ENCODE data around the gene PRRX1.

The PRRX1 gene

DNA sequence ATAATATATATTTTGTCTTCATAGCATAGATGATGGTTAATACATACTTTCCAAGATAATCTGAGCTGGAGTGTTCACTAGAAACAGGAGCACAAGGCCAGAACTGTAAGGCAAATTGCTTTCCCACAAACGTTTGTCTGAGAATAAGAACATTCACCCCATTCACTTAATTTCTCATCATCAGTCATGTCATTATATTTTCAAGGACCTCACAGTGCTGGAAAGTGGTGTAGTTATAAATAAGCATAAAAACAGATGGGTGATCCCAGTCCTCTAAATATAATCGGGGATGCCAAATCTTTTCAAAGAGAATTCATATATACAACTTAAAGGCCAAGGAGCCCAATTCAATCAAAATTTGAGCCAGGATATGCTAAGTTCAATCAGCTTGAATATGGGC, 8.4 kb downstream of the PRRX1 start:
- H3K4me3 Mint-ChIP-seq = no peak overlapping the region
- peaks cover 40% of the 10 kb centered on the region for H3K4me1 Mint-ChIP-seq
- TF ChIP-seq, protein P1, sequence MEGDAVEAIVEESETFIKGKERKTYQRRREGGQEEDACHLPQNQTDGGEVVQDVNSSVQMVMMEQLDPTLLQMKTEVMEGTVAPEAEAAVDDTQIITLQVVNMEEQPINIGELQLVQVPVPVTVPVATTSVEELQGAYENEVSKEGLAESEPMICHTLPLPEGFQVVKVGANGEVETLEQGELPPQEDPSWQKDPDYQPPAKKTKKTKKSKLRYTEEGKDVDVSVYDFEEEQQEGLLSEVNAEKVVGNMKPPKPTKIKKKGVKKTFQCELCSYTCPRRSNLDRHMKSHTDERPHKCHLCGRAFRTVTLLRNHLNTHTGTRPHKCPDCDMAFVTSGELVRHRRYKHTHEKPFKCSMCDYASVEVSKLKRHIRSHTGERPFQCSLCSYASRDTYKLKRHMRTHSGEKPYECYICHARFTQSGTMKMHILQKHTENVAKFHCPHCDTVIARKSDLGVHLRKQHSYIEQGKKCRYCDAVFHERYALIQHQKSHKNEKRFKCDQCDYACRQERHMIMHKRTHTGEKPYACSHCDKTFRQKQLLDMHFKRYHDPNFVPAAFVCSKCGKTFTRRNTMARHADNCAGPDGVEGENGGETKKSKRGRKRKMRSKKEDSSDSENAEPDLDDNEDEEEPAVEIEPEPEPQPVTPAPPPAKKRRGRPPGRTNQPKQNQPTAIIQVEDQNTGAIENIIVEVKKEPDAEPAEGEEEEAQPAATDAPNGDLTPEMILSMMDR (IDR thresholded peaks at IDR 0.05) = no peak
- H3K36me3 Mint-ChIP-seq (ENCODE audit: low read depth) = no peaks in the 10 kb centered on the region
- H3K27ac Mint-ChIP-seq = no peak overlapping the region
- DNase-seq = no peak
- no peaks in the 10 kb centered on the region for H3K9me3 Mint-ChIP-seq
- peaks cover 62% of the 10 kb centered on the region for H3K27me3 Mint-ChIP-seq (ENCODE audit: low read depth, poor library complexity)

DNA sequence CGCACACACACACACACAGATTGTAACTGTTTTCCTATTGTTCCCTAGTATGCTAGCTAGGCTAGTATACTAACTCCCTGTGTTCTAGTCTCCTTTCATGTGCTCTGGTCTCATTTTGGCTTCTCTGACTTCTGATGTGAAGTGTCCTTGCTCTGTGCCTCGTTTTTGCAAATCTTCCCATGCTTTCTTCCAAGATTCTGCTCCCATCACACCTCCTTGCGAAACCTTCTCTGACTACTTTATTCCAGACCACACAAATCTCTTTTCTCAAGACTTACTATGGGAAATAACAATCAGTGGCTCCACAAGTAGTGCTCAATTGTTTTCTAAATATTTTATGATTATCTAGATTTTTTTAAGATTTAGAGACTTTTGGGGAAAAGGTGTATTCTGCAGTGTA, 10.3 kb downstream of the PRRX1 start:
- Mint-ChIP-seq H3K27ac (no peak overlapping the region), H3K9me3 (no peaks in the 10 kb centered on the region), H3K4me1 (peaks cover 36% of the 10 kb centered on the region), H3K36me3 (ENCODE audit: low read depth) (no peaks in the 10 kb centered on the region), H3K4me3 (no peak overlapping the region), H3K27me3 (ENCODE audit: low read depth, poor library complexity) (peaks cover 42% of the 10 kb centered on the region)
- DNase-seq = no peak
- TF ChIP-seq, protein P1 (IDR thresholded peaks at IDR 0.05) = no peak

DNA sequence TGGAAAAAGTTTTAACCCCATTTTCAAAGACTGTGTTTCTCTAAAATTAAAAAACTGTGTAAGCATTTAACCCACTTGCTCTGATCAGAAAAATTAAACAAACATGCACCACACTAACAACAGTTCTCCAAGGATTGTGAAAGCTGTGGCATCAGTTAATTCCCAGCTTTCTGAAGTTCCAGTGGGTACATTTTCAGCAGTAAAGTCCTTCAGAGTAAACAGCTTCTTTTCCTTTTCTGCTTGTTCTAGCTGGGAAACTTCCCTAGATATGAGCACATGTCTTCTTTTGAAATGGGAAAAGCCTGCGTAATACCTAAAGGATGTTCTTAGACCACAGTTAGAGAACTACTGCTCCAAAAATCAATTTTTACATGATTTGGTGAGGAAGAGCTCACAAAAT, 11.1 kb downstream of the PRRX1 start:
- H3K9me3 Mint-ChIP-seq = no peaks in the 10 kb centered on the region
- no peak overlapping the region for H3K4me3 Mint-ChIP-seq
- DNase-seq = no peak
- peaks cover 35% of the 10 kb centered on the region for H3K27me3 Mint-ChIP-seq (ENCODE audit: low read depth, poor library complexity)
- no peaks in the 10 kb centered on the region for H3K36me3 Mint-ChIP-seq (ENCODE audit: low read depth)
- TF ChIP-seq, protein P1 (IDR thresholded peaks at IDR 0.05) = no peak
- H3K27ac Mint-ChIP-seq = no peak overlapping the region
- peaks cover 30% of the 10 kb centered on the region for H3K4me1 Mint-ChIP-seq

DNA sequence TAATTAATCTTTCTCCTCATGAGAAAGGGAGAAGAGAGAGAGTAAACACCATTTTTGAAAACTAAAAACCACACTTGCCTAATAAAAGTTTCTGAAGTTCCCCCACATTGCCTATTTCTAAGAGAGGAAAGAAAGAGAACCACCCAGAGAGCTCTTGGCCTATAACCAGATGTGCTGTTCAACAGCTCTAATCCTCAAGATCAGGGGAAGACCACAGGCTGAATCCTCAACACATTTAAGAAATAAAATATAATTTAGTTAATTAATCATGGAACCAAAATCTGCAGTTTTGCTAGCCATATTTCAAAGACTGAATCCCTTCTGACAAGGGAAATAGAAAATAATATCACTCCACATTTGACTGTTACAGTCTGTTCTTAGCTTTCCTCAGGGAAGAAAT, 11.9 kb downstream of the PRRX1 start:
- peaks cover 26% of the 10 kb centered on the region for H3K27me3 Mint-ChIP-seq (ENCODE audit: low read depth, poor library complexity)
- H3K27ac Mint-ChIP-seq = no peak overlapping the region
- DNase-seq = no peak
- no peak overlapping the region for H3K4me3 Mint-ChIP-seq
- H3K4me1 Mint-ChIP-seq = peaks cover 23% of the 10 kb centered on the region
- TF ChIP-seq, protein P1 (IDR thresholded peaks at IDR 0.05) = no peak
- no peaks in the 10 kb centered on the region for H3K9me3 Mint-ChIP-seq
- no peaks in the 10 kb centered on the region for H3K36me3 Mint-ChIP-seq (ENCODE audit: low read depth)

DNA sequence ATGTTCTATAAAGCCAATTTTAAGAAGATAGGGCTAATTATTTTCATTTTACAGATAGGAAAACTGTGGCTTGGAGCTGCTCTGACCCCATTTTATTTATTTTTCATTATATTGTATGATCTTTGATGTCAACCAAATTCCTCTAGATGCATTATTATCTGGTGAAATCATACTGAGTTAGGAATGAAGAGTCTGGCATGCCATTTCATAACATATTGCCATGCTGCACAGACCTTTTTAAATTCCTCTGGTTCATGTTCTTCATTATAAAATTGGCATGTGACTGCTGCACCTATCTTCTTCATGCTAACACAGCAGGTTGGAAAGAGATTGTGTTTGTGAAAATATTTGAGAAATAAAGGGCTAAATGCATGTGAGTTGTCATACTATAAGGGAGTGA, 12.7 kb downstream of the PRRX1 start:
- TF ChIP-seq, protein P1 (IDR thresholded peaks at IDR 0.05) = no peak
- Mint-ChIP-seq H3K36me3 (ENCODE audit: low read depth) (no peaks in the 10 kb centered on the region), H3K27me3 (ENCODE audit: low read depth, poor library complexity) (peaks cover 18% of the 10 kb centered on the region), H3K4me1 (peaks cover 15% of the 10 kb centered on the region), H3K9me3 (no peaks in the 10 kb centered on the region), H3K4me3 (no peak overlapping the region), H3K27ac (no peak overlapping the region)
- no peak for DNase-seq

DNA sequence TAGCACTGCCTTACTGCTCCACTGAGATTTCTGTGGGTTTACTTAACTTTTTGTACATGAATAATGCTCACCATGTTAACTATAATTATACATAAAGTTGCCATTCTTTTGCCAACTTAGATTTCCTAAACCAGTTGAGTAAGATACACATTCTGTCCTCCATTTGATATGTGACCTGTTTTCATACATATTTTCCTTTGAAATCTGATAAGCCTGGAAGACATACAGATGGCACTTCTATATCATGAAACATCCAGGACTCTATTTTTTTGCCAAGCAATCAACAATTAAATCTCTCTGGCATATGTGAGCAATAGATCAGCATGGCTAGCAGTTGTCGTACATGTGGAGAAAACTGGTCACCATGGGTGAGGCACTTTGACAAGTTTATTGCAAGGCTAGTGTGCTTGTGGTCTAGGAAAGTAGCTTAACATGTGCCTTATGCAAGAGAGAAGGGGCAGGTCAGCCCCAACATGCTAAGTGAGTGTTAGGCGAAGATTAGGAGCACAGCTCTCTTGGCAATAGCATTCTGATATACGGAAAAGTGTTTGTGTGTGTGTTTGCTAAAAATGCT, 14.2 kb downstream of the PRRX1 start:
- Mint-ChIP-seq H3K27me3 (ENCODE audit: low read depth, poor library complexity) (peaks cover 21% of the 10 kb centered on the region), H3K36me3 (ENCODE audit: low read depth) (no peaks in the 10 kb centered on the region), H3K4me3 (no peak overlapping the region), H3K27ac (no peak overlapping the region), H3K4me1 (peaks cover 15% of the 10 kb centered on the region), H3K9me3 (no peaks in the 10 kb centered on the region)
- TF ChIP-seq, protein P1 (IDR thresholded peaks at IDR 0.05) = no peak
- DNase-seq = no peak

Data from nephron progenitor cell (in vitro differentiated cells).